GM18520 (cell line): Measurements from ENCODE around the gene DHFR.
A peak's percentile ranks its signal among the peaks of the same experiment; 100 is the strongest.

Experiments
- ATAC-seq: cut with Tn5 transposase; IDR thresholded peaks from one replicate; pipeline ENCODE4 v1.9.1; 2021; ENCODE audit not compliant: unreplicated experiment

The DHFR gene

DNA sequence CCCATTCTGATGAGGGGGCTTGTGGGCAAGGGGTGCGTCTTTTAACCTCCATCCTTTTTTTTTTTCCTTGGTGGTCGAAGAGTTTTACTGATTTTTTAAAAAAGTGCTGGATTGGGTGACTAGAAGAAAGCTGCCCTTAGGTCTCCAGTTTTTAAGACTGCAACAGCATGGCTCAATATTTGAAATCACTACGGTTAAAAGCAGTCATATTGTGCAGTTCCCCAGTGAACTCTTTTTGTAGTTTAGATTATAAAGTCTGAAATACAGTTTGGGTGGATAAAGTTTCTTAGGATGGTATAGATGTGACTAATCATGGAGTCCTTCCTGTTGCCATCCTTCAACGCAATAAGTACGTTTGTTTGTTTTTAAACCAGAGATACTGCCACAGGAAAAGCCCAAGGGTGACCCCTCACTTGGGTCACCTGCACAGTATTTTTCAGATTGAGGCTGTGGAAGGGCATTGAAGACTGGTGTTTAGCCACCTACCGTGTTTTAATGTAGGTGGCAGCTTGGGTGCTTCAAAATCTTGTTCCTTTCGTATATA is 520 bp upstream of the DHFR start:
- ATAC-seq, result no peak

DNA sequence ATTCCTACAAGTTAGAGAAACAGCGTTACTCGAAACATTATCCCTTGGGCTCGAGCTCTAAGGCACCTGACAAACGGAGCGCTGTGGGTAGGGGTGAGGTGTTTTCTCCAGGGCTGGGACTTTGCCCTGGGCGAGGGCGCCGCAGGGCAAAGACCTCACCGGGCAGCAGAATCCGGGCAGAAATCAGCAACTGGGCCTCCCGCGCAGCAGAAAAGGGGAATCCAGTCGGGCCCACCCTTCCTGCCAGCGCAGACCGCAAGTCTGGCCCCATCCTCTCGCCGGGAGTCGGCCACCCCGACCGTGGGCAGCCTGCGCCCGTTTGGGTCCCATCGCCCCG is 761 bp downstream of the DHFR start:
- no peak for ATAC-seq

DNA sequence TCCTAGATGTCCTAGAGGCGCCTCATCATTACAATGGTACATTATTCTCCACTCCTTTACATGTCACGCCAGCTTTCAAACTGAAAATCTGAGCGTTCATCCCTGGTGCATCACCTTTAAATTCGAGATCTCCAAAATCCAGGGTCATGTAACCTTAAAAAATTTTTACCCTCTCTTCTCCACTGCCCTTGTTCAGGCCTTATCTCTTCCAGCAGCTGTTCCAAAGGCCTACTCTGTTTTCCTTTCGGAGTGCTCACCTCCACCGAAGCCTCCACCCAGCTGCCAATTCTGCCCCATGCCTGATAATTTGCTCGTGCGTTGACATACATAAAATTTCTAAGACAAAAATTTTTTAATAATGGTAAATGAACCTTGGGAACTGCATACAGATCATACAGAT is 1.3 kb downstream of the DHFR start:
- ATAC-seq, result no peak

DNA sequence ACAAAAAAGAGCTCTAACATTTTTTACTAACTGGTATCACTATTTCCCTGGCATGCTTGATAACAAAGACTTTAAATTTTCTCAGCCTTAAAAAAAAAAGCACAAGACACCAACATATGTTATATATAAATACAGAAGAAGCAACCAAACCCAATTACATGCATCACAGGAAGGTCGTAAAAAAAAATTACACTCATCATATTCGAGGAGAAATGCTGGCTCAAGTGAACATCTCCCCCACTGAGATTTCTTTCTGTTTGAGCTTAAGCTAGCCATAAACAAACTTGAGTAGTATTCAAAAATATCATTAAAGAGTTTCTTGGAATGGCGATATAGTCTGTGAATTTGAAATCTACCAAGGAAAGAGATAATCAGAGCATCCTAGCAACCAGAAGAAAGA is 7.9 kb downstream of the DHFR start:
- ATAC-seq, result no peak

DNA sequence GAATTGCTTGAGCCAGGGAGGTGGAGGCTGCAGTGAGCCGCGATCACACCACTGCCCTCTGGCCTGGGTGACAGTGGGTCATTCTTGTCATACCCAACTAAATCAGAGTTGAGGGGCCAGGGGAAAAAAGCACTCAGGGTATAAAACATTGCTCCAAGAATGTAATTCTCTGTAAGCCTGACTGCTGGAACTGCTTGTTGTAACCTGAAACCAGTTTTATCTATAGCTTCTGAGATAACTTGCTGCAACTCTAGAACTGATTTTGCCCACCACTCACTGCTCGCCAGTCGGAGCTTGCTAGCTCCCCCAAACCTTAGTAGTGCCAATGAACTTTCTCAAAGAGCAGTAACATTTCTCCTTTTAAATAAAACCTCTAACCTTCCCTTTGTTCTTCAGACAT is 9.9 kb downstream of the DHFR start:
- ATAC-seq, result no peak

DNA sequence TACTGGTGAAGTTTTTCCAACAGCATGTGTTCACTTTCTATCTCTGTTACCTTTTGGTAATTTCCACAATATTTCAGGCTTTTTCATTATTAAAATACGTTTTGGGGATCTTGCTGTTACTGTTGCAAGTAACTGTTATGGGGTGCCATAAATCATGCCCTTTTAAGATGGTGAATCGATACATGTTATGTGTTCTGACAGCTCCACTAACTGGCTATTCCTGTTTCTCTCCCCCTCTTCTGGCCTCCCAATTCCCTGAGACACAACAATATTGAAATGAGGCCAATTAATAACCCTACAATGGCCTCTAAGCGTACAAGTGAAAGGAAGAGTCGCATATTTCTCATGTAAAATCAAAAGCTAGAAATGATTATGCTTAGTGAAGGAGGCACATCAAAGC is 13.4 kb downstream of the DHFR start:
- ATAC-seq, result no peak

DNA sequence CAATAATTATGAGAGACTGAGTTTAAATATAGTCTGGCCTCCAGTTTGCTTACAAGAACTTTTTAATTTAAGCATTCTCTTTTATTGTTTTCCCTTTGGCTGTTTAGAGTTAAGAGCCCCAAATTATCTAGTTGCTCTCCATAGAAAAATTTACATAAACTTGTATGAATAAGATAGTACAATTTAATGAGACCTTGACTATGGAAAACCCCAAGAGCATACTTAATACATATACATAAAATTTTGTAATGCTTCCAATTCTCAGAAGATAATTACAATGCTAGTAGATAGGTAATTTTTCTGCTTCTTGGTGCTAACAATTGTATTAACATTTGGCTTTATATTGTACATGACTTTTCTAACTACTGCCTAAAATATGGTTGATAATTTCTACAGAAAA is 20.6 kb downstream of the DHFR start:
- no peak for ATAC-seq

DNA sequence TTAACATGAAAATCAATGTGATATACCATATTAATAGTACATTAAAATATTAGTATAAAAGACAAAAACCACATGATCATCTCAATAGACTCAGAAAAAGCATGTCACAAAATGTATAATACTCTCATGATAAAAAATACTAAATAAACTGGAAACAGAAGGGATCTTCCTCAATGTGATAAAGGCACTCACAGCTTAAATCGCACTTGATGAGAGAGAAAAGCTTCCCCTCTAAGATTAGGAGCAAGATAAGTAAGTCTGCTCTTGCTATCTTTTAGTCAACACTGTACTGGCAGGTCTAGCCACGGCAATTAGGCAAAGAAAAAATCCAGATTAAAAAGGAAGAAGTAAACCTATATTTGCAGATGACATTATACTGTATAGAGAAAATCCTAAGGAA is 22.1 kb downstream of the DHFR start:
- no peak for ATAC-seq

DNA sequence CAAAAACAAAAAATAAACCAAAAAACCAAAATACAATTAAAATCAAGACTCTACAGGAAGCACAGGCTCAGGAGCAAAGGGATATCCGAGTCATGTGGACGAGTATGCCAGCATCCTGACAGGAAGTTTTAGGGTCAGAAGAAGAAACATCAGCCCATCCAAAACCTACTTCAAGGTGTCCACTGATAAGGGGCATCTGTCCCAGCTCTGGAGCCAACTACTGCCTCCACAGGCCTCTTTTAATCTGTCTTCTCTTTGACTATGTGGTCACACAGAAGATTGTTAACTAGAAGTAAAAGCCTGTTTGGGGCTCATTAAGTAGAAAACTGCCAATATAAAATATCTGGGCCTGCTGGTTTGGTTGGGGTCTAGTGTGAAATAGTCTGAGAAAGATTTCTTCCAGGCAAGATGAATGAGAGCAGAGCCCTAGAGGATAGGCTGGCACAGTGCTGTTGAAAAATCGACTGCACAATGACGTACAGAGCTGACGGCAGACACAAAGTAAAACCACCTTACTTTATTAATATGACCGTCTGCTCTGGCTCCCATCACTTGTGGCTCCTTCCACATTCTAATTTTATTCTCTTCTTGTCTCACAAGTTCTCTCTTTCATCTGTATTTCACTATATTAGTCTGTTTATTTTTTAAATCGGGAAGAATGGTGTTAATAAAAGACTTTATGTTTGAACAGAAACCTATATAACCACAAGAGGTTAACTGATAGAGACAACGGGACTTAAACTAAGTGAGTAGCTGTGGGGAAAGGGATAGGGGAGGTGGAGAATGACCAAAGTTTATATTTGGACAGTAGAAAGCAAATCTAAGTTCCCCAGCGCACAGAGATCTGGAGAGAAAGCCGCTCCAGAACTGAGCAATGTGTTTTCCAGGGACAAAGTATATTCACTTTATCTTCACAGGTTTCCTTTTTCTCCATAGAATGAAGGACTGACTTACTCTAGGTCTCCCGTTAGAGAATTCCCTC is 23.2 kb downstream of the DHFR start:
- ATAC-seq, result no peak

DNA sequence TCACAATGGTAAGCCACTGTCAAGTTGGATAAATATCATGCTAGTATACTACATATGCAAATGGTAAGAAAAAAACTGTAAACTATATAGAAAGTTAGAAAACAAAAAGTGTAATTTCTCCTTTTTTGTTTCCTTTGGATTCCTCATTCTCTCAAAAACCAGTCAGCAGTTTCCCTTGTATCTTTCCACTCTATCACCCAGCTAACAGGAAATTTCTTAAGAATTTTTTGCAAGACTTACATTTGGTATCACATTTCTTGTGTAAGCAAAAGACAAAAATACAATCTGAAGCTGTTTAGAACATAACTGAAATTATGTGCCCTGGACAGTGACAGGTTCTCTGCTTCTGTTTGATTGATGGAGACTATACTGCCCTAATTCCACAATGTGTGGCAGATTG is 25.5 kb downstream of the DHFR start:
- ATAC-seq, result no peak

DNA sequence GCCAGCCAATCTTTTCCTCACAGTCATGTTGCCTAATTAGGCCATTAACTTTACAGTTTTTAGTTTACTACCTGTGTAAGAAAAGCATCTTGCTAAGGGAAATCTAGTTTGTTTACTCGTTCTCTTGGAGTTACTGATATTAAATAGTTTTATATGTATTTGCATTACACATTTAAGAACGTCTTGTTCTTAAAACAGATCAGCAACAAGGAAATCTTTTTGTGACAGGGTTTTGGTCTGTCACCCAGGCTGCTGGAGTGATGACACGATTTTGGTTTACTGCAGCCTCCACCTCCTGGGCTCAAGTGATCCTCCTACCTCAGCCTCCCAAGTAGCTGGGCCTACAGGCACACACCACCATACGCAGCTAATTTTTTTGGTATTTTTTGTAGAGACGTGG is 29.6 kb downstream of the DHFR start:
- no peak for ATAC-seq

DNA sequence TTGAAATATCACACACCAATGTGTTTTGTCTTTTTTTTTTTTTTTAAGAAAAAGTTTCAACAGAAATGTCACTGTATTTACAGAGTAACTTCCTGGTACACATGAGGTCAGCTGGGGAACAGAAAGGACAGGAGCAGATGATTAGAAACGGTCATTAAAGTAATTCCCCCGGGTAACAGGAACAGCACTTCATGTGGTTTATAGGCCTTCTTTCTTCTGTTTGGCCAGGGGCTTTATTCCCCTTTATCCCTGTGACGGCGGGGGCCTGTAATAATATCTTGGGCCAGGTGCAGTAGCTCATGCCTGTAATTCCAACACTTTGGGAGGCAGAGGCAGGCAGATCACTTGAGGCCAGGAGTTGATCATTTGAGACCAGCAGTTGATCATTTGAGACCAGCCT is 30.8 kb downstream of the DHFR start:
- ATAC-seq, result no peak

DNA sequence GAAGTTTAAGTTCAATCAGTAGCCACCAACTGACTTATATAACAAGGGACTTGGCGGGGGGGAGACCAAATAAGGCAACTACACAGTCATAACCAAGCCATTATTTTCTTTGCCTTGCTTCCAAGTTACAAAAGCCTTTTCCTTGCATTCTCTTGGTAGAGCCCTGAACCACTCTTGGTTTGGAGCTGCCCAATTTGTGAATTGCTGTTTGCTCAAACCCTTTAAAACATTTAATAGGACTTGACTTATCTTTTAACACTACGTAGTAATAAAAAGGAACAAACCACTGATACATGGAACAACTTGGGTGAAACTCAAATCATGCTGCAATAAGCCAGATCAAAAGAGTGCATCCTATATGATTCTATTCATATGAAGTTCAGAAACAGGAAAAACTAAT is 32.0 kb downstream of the DHFR start:
- ATAC-seq, result no peak

DNA sequence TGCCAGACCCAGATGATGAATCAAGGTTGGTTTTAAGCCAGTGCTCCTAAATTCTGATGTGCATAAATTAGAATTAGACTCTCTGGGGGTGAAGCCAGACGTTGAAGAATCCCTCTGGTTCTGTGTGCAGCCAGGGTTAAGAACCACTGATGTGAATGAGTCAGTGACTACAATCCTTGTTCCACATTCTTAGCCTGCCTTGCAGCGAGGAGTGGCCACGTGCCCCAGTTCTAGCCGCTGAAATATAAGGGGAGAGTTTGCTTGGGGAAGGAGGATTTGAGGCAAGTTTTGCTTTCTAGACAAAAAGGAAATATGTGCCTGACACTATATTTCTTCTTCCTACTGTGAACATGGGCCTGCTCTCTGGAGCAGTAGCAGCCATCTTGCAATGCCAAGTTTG is 34.6 kb downstream of the DHFR start:
- ATAC-seq, result no peak

DNA sequence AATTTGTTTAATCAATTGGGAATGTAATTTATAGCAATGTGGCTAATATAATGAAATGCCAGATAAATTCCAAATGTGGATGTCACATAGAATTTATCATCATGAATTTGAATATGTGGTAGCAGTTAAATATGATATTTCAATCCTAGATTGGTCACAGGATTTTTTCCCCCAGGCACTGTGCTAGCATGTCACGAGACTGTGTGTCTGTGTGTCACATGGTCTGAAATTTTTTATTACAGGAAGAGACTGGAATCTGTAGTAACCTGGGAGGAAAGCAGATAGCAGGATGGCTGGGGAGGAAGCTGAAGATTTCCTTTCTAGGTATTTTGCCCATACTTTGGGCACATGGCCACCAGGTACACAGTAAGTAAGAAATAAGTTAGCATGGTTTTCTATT is 35.7 kb downstream of the DHFR start:
- ATAC-seq, result no peak

DNA sequence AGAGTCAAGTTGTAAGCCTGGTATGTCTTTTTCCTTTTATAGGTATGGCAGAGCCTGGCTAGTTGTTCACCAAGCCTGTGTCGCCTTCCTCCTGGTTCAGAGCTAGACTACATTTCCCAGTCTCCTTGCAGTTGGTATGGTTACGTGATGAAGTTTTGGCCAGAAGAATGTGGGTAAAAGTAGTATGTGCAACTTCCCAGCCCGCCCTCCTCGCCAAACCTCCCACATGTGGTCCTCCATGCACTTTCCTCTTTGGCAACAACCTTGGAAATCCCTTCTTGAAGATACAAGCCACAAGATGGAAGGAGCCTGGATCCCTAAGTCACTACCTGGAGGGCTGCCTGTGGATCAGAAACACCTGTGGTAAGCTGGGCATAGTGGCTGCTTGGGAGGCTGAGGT is 36.3 kb downstream of the DHFR start:
- no peak for ATAC-seq

DNA sequence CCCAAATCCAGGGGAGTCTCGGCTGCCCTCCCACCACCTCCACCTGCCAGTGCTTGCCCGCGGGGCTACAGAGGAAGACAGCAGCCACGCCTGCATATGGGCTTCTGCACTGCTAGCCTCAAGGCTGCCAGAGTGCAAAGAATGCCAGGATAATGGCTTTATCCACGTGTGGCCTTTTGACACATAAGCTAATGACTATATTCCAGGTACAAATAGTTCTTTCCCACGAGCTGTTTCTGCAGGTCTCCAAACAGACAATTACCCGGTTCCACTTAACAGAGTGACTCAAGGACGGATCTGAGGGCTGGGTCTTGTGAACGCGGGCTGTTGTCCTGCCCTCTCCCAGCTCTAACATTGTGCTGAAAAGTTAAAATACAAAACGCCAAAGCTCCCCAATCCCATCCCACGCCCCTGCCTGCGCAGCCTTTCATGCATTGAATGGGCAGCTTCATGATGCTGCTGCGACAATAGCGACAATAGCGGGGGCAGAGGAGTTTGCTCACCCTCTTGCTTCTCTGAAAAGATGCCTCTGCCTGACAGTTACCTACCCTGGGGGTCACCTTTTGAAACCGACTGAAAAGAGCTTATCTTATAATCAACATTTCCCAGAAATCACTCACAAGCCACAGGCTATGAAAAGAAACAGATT is 39.4 kb downstream of the DHFR start:
- no peak for ATAC-seq

DNA sequence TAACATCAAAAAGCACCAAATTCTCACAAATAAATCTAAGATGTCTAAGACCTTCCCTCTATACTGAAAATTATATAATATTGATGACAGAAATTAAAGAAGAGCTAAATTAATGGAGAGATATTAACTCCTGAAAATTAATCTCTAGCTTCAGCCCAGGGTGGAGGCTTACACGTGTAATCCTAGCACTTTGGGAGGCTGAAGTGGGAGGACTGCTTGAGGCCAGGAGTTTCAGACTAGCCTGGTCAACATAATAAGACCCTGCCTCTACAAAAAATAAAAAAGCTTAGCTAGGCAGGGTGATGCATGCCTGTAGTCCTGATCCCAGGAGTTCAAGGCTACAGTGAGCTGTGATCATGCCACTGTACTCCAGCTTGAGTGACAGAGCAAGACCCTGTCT is 45.1 kb downstream of the DHFR start:
- no peak for ATAC-seq

DNA sequence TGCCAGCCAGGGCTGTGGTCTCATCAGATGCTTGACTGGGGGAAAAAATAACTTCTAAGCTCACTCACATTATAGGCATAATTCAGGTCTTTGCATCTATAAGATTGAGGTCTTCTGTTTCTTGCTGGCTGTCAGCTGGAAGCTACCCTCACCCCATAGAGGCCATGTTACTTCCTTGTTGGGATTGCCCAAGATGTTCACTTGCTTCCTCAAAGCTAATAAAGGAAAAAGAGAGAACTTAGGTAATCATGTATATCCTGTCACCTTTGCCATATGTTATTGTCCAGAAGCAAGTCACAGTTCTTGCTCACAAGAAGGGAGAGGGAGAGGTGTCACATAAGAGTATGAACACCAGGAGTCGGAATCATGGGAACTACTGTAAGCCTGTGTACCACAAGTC is 46.1 kb downstream of the DHFR start:
- ATAC-seq, result no peak

DNA sequence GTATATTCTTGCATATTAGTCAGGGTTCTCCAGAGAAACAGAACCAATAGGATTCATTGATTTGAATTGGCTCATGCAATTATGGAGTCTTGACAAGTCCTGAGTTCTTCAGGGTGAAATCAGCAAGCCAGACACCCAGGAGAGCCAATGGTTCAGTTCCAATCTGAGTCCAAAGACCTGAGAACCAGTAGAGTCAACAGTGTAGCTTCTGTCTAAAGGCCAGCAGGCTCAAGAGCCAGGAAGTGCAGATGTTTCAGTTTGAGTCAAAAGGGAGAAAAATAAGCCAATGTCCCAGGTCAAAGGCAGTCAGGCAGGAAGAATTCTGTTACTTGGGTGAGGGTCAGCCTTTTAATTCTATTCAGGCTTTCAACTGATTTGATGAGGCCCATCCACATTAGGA is 47.0 kb downstream of the DHFR start:
- peak; percentile 55 for ATAC-seq

DNA sequence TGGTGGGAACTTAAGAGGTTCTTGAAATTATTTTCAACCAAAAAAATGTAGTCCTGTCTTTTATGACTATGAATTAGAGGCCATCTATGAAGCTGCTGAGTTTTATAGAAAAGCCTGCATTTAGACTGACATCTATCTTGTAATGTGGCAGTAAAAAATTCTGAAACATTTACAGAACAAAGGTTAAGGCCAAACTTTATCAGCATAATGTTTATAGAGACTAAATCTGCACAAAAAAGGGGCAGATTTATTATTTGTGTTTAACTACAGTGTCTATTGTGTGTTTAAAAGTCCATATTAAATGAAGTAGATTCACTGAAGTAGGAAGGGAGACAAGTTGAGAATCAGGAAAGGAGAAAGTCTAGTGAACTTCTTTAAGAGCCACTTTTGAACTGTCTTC is 47.4 kb downstream of the DHFR start:
- no peak for ATAC-seq

DNA sequence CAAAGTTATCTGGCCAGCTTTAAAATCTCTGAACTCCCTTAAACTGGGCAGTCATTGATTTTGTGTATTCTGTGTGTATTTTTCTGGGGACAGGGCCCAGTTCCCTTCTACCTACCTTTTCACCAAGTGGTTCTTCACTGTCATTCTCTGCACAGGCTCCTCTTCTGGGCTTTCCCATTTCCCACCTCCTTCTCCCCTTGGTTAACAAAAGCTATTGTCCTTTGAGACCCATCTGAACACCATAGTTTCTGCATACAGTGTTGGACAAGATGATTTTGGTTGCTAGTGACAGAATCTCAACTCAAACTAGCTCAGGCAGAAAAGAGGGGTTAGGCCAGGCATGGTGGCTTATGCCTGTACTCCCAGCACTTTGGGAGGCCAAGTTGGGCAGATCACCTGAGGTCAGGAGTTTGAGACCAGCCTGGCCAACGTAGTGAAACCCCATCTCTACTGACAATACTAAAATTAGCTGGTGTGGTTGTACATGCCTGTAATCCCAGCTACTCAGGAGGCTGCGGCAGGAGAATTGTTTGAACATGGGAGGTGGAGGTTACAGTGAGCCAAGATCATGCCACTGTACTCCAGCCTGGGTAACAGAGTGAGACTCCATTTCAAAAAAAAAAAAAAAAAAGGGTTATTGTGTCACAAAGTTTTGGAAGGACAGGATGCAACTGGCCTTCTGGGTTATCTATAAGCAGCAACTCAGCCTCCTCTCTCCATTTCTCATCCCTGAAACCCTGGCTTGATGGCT is 53.7 kb downstream of the DHFR start:
- ATAC-seq, result no peak
